Amygdala (tissue), 56 donors: ENCODE results near the gene NECTIN4.
"Not testable (repeated sequence)": the region's sequence is repeated elsewhere in the genome, so short reads cannot be mapped to it uniquely, and the experiment has no call there.

Experiments
- DNase-seq, 56 donors: peaks; one replicate each; lab custom pipeline; 2025; lab: John Stamatoyannopoulos, UW

NECTIN4 gene

GRCh38 chr1:161037661-161038522 lies 51.5 kb downstream of the NECTIN4 start:
- DNase-seq, result no peak

DNA sequence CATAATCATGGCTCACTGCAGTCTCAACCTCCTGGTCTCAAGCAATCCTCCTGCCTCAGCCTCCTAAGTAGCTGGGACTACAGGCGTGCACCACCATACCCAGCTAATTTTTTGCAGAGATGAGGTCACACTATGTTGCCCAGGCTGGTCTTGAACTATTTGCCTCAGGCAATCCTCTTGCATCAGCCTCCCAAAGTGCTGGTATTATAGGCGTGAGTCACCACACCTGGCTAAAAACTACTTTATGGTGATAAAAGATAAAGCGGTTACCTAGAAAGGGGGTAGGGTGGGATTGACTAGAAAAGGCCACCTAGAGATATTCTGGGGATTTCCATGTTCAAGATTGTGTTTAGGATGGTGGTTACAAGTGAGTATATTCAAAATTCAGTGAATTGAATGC lies 55.6 kb downstream of the NECTIN4 start:
- DNase-seq, result no peak

- no peak for DNase-seq
These were observed 56.9 kb downstream of the NECTIN4 start for GRCh38 chr1:161032409-161032808.

DNA sequence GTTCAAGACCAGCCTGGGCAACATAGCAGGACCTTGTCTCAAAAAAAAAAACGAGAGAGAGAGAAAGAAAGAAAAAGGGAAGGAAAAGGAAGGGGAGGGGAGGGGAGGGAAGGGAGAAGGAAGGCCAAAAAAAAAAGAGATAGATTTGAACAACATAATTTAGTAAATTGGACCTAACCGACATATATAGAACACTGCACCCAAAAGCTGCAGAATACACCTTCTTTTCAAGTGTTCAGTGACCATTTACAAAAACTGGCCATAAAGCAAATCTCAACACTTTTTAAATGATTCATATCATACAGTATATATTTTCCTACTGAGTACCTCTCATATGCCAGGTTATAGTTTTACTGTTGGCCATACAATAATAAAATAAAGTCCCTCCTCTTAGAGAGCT lies 57.5 kb downstream of the NECTIN4 start:
- DNase-seq, result no peak

DNA sequence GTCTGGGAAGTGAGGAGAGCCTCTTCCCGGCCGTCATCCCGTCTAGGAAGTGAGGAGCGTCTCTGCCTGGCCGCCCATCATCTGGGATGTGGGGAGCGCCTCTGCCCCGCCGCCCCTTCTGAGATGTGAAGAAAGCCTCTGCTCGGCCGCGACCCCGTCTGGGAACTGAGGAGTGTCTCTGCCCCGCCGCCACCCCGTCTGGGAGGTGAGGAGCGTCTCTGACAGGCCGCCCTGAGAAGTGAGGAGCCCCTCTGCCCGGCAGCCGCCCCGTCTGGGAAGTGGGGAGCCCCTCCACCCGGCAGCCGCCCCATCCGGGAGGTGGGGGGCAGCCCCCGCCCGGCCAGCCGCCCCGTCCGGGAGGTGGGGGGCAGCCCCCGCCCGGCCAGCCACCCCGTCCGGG lies 59.9 kb downstream of the NECTIN4 start:
- DNase-seq, result not testable (repeated sequence)

GRCh38 chr1:161026954-161027353 lies 62.4 kb downstream of the NECTIN4 start:
- not testable (repeated sequence) for DNase-seq

- not testable (repeated sequence) for DNase-seq
These were observed 66.9 kb downstream of the NECTIN4 start for GRCh38 chr1:161022432-161022831.

DNA sequence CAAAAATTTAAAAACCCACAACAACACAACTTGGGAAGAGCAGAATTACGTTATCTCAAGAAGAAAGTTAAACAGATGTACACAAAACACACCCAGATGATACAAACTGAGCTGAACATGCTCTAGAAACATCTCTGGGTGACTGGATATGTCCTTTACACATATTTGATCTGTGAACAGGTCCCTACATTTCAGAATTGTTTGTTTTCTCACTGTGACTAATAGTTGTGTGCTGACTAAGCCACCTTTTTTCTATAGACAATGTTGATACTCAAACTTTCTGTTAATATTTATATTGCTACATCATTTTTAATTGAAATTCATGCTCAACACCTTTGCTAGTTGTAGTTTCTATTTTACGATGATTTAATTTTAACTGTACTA lies 67.4 kb downstream of the NECTIN4 start:
- DNase-seq, result no peak

DNA sequence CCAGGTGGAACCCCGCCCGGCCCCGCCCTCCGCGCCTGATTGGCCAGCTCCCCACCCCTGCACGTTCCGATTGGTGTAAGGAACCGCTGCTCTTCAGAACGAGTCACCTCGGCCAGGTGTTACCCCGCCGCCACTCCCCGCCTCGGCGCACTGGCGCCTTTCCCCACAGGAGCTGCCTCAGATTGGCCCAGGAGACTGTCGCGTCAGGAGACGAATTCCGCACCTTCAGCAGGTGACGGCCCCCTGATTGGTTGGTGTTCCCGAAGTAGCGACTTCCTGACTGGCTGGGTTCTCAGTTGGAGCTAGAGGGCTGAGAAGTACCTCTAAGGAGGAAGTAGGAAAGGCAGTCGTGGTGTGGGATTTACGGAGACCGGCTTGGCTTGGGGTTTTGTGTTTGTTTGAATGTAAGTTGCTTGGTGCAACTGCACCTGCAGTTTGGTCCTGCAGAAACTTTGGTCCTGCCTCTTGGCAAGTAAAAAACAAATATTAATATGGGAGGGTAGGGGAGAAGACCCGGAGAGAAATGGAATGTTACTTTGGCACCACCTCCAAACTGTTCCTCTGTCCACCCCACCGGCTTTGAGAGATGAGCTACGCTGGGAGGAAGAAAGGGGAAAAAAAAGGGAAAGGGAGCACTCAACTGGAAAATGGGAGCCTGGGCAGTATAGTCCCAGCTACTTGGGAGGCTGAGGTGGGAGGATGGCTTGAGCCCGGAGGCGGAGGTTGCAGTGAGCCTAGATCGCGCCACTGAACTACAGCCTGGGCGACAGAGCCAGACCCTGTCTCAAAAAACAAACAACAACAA lies 68.0 kb downstream of the NECTIN4 start:
- DNase-seq, result peak in 39 of 56 donors; percentile 11 to 72 (median 39)
